ENCODE data around the gene BRSK2. TPM values are rescaled to one million over a fixed set of nuclear protein-coding genes. Genes with fewer than 3 reads are reported as not detected.

The BRSK2 gene
- total RNA-seq, 1 donor from 2014 or later = 13.8 TPM

DNA sequence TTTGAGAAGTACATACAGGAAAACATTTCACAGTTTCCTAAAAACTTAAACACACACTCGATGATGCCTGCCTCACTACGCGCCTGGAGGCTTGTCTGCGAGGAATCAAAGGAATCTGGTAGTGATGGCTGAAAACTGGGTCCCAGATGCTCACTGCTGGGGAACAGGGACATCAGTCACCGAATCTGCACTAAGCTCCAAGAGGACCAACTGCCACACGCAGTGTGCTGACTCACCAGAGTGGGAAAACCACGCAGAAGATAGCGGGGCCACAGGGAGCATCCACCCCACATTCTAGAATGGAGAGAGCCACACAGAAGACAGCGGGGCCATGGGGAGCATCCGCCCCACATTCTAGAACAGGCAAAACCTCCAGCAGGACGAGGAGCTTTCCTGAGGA lies 121.2 kb downstream of the BRSK2 start:
- H3K27ac Mint-ChIP-seq = no peak overlapping the region
- no peaks in the 10 kb centered on the region for H3K27me3 Mint-ChIP-seq
- H3K9me3 Mint-ChIP-seq = no peaks in the 10 kb centered on the region
- peaks cover 31% of the 10 kb centered on the region for H3K4me1 Mint-ChIP-seq (ENCODE audit: unreplicated experiment)
- no peak overlapping the region for H3K4me3 Mint-ChIP-seq
- DNase-seq (ENCODE audit: extremely low spot score, unreplicated experiment) = no peak
- H3K36me3 Mint-ChIP-seq = peaks cover 5% of the 10 kb centered on the region
- TF ChIP-seq CTCF (conservative IDR thresholded peaks at IDR 0.05) = no peak

DNA sequence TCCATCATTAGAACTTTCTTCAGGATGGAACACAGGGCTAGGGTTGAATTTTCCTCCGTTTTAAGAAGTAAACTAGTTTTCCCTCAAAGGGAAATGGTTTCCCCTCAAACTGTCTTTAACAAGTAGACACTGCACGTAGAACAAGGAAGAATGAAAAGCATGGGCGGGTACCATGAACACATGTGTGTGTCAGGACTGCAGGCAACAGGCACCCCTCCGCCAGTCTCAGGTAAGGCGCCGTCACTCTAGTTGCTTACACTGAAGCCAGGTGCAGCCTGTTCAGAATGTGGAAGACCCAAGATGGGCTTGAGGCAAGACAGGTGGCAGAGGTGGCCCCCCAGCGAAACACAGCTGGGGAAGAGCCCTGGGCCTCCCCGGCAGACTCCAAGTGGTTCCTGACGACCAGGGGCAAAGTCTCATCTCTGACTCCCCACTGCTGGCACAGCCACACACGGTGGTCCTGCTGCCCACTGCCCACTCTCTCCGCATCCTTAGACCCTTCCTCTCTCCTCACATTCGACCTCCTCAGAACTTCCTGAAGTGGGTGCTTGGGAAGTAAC lies 122.3 kb downstream of the BRSK2 start:
- peaks cover 39% of the 10 kb centered on the region for H3K4me1 Mint-ChIP-seq (ENCODE audit: unreplicated experiment)
- H3K27ac Mint-ChIP-seq = no peak overlapping the region
- H3K9me3 Mint-ChIP-seq = no peaks in the 10 kb centered on the region
- no peak for TF ChIP-seq CTCF (conservative IDR thresholded peaks at IDR 0.05)
- no peak for DNase-seq (ENCODE audit: extremely low spot score, unreplicated experiment)
- H3K36me3 Mint-ChIP-seq = peaks cover 5% of the 10 kb centered on the region
- H3K4me3 Mint-ChIP-seq = no peak overlapping the region
- no peaks in the 10 kb centered on the region for H3K27me3 Mint-ChIP-seq

Other genes with a start within 250 kb of the BRSK2 start
- 0.10 and 1.4 TPM in 2 replicates for gene MUC5AC, start 232.0 kb upstream of the BRSK2 start, total RNA-seq (ENCODE audit: low replicate concordance)
- 0.48 and 2.0 TPM in 2 replicates for gene MUC5B, start 166.9 kb upstream of the BRSK2 start, total RNA-seq (ENCODE audit: low replicate concordance)
- 49.2 and 65.1 TPM in 2 replicates for gene TOLLIP, start 80.3 kb upstream of the BRSK2 start, total RNA-seq (ENCODE audit: low replicate concordance)
- 39.6 and 46.8 TPM in 2 replicates for gene MOB2, start 96.8 kb downstream of the BRSK2 start, total RNA-seq (ENCODE audit: low replicate concordance)
- 8.4 and 16.1 TPM in 2 replicates for gene DUSP8, start 182.3 kb downstream of the BRSK2 start, total RNA-seq (ENCODE audit: low replicate concordance)
- gene KRTAP5-1, start 195.3 kb downstream of the BRSK2 start, total RNA-seq (ENCODE audit: low replicate concordance) = not detected in 2 replicates
- not detected in 2 replicates for gene KRTAP5-2, start 208.4 kb downstream of the BRSK2 start, total RNA-seq (ENCODE audit: low replicate concordance)
- not detected in 2 replicates for gene KRTAP5-3, start 218.5 kb downstream of the BRSK2 start, total RNA-seq (ENCODE audit: low replicate concordance)
- gene KRTAP5-4, start 232.2 kb downstream of the BRSK2 start, total RNA-seq (ENCODE audit: low replicate concordance) = not detected in 2 replicates
- gene KRTAP5-5, start 239.8 kb downstream of the BRSK2 start, total RNA-seq (ENCODE audit: low replicate concordance) = not detected in 2 replicates

All from type B pancreatic cell (in vitro differentiated cells).